GM18505 (cell line): ENCODE results near the gene ANXA11.
"Not testable (repeated sequence)": the region's sequence is repeated elsewhere in the genome, so short reads cannot be mapped to it uniquely, and the experiment has no call there.

Experiments used
- ATAC-seq: cut with Tn5 transposase; IDR thresholded peaks from one replicate; pipeline ENCODE4 v1.9.1; 2021; ENCODE audit not compliant: unreplicated experiment
- POLR2A ChIP-seq: IDR thresholded peaks from 4 replicates; pipeline ENCODE4 v1.6.1; 2011; ENCODE audit warnings: borderline replicate concordance; ENCODE audit not compliant: insufficient read depth, insufficient read length; ENCODE audit errors: extremely low read depth

Gene ANXA11

GRCh38 chr10:80205477-80206276 lies at the start of gene ANXA11:
Gene ANXA11, minus strand, starts transcription at chr10:80205537. Its CDS starts 32,676 bp downstream, at chr10:80172861.
- TF ChIP-seq POLR2A: peak; percentile 97
- ATAC-seq: peak; percentile 87

DNA sequence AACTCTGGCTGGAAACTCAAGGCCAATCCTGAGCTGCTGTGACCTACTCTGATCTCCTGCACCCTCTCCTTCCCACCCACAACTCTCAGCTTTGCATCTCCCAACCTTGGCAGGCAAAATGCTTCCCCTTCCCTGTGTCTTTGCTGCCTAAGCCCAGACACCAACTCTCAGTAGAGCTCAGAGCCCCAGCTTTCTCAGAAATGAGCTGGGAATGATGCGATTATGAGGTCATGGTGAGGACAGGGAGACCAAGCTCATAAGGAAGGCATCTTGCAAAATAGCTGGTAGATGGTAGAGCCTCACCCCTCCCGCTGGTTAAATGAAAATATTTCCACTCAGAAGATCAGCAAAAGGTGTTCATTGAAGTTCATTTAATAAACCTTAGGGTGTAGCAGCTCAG lies 49.4 kb upstream of the ANXA11 start:
- ATAC-seq: not testable (repeated sequence)

DNA sequence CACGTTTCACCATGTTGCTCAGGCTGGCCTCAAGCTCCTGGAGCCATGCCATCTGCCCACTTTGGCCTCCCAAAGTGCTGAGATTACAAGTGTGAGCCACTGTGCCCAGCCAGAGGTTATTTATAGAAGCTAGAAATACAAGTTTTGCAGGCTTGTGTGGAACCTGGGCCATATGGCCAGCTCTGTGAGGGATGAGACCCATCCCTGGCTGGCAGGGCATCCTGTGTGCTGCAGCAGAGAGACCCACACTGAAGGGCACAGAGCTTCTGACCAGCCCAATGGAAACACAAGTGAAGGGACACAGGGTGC lies 48.6 kb upstream of the ANXA11 start:
- not testable (repeated sequence) for ATAC-seq

DNA sequence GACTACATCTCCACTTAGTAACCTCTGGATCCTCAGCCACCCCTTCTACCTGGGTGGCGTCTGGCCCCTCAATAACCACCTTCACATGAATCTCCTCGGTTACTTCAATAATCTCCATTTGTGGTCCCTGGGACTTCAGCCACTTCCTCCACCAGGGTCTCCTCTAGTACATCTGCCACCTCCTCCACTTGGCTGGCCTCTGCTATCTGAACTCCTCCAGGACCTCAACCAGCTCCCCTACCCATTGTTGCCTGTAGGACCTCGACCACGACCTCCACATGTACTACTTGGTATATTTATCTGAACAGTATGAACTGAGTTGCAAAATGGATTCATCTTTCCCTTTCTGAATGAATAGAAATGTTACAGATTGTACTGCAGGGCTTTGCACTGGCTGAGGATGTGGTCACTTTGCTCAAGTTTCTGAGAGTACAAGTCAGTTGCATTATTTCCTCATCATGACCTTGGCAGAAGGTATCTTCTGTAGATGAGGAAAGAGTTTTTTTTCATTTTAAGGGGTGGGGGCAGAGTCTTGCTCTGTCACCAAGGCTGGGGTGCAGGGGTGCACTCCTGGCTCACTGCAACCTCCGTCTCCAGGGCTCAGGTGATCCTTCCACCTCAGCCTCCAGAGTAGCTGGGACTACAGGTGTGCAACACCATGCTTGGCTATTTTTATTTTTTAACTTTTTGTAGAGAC lies 48.1 kb upstream of the ANXA11 start:
- peak; percentile 69 for ATAC-seq
- TF ChIP-seq POLR2A: no peak

DNA sequence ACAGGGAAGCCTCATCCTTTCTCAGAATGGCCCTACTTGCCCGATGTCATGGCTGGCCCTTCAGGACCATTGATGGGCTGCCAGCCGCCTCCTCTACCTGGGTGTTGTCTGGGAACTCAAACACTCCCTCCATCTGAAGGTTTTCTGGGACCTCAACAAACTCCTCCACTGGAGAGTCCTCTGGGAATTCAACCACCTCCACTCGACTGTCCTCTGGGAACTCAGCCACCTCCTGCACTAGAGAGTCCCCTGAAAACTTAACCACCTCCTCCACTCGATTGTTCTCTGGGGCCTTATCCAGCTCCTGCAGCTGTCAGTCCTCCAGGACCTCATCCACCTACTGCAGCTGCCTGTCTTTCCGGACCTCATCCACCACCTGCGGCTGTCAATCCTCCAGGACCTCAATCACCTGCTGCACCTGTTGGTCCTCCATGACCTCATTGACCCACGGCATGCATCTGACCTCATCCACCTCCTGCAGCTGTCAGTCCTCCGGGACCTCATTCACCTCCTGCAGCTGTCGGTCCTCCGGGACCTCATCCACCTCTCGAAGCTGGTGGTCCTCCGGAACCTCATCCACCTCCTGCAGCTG lies 47.1 kb upstream of the ANXA11 start:
- no peak for ATAC-seq

DNA sequence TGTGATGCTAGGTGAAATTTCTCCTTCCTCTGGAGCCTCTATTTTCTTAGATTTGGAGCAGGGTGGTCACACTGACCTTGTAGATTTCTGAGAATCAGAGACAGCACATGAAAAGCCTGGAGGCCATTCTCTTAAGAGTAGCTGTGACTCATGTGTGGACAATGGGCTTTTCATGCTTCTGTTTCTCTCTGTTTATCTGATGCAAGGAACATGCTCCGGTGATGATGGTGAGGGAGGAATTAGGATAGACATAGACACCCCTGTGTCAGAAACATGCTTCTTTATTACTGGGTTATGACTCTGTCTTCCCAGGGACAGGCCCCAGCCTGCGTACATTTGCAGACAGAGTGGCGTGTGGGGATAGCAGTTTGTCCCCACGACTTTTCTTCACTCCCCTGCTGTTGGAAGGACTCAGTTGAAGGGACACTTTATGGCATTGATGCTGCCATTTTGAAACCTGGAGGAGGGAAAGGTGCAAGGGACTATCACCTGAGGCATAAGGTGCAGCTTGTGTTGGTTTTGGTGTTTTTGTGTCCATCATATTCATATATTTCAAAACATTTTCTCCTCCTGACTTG lies 46.5 kb upstream of the ANXA11 start:
- not testable (repeated sequence) for ATAC-seq

More for the DNA sequence above, 47.1 kb upstream of the ANXA11 start:
- TF ChIP-seq POLR2A: no peak

GRCh38 chr10:80250399-80250798 lies 45.1 kb upstream of the ANXA11 start:
- peak; percentile 43 for ATAC-seq

DNA sequence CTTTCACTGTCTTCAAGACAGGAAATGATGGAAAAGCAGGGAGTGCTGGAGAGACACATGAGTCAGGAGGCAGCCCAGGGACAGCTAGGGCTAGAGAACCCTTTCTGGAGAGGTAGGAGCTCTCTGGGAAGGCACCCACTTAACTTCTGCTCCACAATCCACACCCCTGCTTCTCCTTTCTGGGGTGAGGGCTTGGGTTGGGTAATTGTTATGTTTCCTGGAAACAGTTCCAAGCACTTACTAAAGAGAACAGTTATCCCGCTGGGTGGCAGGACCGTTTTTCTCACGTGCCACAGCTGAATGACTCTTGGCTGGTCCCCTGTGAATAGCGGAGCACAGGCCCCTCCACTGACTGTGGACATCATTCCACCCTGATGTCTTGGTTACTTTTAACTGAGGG lies 44.6 kb upstream of the ANXA11 start:
- ATAC-seq: not testable (repeated sequence)

GRCh38 chr10:80247611-80248010 lies 42.3 kb upstream of the ANXA11 start:
- ATAC-seq: not testable (repeated sequence)

DNA sequence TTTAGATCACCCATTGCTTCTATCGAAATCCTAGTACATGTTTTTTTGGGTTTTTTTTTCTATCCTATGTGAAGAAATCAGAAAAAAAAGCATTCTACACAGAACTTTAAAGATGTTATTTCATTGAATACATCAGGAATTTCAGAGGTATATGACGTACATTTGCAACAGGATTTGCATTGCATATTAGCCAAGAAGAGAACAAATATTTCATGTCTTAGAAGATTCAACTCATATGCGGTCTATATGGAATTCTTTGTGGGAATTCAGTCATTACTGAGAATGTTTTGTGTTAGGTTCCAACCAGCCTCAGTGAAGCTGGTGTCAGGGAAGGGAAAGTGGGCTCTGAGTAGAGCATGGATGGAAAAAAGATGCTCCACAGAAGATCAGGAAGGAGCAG lies 39.0 kb upstream of the ANXA11 start:
- ATAC-seq: not testable (repeated sequence)

DNA sequence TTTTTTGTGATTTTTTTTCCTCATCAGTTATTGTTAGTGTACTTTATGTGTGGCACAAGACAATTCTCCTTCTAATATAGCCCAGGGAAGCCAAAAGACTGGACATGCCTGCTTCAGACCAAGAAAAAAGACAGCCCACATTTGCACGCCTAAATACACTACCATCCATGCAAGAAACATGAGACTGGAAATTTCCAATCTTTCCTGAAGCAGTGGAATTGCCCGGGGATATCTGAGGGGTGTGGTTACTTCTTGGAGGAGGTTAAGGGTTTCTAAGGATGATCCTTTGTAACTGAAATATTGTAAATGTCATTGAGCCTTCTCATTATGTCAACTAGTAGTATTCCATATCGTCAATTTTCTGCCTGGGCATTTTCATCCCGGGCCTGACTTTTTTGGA lies 37.0 kb upstream of the ANXA11 start:
- not testable (repeated sequence) for ATAC-seq

- not testable (repeated sequence) for ATAC-seq
Measured at GRCh38 chr10:80236457-80236856, 31.1 kb upstream of the ANXA11 start.

DNA sequence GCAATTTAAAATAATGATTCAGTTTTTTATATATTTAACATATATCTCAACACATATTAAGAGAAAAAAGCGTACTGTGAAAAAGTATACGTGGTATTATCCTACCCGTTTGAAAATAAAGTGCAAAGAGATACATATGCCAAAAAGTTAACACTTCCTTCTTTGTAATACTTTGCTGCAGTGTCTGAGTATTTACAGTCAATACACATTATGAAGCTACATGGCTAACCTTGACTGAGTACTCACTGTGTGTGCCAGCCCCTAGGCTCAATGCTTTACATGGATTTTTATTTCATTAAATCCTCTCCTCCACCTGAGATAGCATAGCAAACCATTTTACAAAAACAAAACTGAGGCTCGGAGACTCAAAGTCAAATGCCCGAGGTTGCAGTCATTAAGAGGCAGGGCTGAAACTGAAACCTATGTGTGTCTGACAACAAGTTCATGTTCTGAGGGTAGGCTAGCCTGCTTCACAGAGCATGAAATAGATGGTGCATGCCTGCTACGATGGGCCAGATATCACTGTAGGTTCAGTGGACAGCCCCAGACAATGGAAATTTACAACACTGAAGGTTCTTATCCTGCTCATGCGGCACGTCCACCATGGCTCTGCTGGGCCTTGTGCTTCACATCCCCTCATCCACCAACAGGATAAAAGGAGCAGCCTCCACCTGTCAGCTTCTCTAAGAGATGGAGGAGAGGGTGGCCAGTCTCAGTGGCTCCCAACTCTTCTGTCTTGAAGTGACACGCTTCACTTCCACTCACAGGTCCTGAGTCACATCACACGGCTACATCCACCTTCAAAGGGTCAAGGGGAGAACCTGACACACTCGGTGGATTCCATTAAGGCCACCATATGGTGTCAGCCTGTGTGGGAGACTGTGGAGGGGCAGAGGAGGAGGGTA lies 29.2 kb upstream of the ANXA11 start:
- peak; percentile 100 for ATAC-seq

DNA sequence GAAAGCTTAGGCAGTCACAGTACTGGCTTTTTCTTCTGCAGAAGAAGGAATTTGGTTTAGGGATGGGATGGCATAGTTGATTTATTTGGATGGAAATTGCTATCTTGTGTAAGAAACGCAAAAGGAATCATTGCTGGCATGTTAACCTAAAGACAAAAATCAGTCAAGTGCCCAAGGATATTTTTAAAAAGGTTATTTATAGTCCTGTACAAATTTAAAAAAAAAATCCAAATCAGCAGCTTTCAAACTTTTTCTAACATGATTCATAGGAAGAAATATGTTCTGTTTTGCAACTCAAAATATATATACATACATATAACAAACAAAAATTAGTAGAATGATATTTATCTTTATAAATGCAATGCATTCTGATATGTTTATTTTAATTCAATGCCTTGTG lies 28.5 kb upstream of the ANXA11 start:
- not testable (repeated sequence) for ATAC-seq

- ATAC-seq: not testable (repeated sequence)
Measured at GRCh38 chr10:80226723-80227122, 21.4 kb upstream of the ANXA11 start.

DNA sequence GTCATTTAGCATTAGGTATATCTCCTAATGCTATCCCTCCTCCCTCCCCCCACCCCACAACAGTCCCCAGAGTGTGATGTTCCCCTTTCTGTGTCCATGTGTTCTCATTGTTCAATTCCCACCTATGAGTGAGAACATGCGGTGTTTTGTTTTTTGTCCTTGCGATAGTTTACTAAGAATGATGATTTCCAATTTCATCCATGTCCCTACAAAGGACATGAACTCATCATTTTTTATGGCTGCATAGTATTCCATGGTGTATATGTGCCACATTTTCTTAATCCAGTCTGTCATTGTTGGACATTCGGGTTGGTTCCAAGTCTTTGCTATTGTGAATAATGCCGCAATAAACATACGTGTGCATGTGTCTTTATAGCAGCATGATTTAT lies 17.7 kb upstream of the ANXA11 start:
- not testable (repeated sequence) for ATAC-seq

DNA sequence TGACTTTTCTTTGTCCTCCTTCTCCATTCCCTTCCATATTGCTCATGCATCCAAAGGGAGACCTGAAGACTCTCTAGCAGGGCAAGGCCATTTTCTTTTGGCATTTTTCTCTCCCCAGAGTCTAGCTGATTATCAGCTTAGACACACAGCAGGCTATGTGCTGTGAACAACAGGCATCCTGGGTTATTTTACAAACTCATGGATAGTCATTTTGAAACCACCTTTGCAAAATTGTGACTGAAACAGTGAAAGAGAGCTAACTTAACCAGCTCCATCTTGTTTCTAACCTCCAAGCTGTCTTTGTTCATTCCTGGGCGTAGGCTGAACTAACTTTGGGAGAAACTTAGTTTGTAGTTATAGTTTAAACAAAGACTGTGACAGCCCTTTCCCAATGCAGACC lies 13.5 kb upstream of the ANXA11 start:
- ATAC-seq: peak; percentile 75

- not testable (repeated sequence) for ATAC-seq
Measured at GRCh38 chr10:80214368-80214982, 9.1 kb upstream of the ANXA11 start.

DNA sequence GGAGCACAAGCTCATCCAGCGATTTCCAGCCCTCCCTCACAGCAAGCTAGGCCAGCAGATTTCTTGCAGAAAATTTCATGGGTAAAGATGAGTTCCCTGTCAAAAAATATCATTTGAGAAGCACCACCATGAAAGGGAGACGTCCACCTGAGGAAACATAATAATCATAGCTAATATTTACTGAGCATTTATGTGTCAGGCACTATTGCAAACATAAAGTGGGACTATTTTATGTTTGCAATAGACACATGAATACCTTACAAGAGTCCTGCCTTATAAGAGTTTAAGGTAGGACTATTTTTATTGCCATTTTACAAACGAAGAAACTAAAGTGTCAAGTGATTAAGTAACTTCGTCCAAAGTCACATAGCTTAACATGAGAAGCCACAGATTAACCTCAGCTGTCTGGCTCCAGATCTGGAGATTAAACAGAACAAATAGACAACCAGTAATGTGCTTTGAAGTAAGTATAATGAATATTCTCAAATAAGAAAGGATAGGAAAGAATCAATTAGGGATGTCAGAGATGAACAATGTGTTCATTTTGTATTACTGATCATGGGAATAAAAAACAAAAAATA lies 7.3 kb upstream of the ANXA11 start:
- ATAC-seq: not testable (repeated sequence)
